Stimulated activated CD4-positive, alpha-beta T cell treated with anti-CD3 and anti-CD28 coated beads, Interleukin-1b, Interleukin-23, amount 100 ng/mL, for 24 hours (primary cell): ENCODE data around the gene EPS8L3.
A peak's percentile ranks its signal among the peaks of the same experiment; 100 is the strongest.

Source experiments
- DNase-seq, 4 experiments: peaks; one replicate each; pipeline ENCODE4 v3.0.0-alpha.2; 2020; ENCODE audit warnings: low read depth in 4 of 4, low spot score in 1 of 4

EPS8L3 gene

DNA sequence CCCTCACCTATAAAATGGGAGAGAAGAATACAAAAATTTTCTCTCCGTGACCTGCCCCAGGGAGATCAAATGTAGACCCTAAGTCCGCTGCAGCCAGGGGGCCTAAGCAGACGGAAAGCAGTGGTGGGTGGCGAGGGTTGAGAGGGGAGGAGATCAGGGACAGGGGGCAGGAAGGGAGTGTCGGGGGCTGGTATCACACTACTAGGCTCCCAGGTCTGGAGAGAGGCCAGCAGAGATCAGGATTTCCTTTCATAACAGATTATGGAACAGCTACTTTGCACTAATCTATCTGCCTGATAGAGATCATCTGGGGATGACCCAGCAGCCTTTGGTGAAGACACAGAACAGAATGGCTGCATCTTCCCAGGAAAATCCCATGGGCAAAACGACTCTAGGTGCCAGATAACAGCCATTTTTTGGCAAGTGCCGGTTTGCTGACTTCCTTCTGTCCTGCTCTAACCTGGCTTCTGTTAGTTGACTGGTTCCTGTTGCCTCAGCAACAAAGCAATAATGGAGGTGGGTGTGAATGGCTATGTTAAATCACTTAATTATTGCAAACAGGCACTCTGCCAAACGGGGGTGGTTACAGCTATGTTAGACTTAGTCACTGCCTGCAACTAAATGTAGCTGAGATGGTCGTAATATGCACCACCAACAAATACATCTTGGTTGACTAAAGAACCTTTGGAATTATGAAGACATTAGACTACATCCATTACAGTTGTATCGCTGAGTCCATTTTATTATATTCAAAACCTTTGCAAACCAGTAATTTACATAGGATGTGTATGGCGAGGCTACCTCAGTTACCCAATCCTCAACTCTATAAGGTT, 30.0 kb upstream of the EPS8L3 start:
- DNase-seq: no peak

DNA sequence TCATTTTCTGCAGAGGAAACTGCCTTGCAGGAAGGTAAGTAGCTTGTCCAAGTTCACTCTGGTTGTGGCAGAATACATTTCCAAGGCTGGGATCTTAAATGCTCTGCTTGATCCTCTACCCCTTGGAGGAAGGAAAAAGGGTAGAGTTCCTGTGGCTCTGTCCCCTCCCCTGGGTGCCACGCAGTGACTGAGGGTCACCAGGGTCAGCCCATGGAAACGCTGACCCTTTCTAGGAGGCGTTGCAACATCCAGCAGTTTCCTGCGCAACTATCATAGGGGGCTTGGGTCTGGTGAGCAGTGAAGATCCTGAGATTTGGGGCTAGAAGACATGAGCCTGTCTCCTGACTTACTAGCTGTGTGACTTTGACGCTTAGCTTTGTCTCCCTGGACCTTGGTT, 29.4 kb upstream of the EPS8L3 start:
- DNase-seq: no peak

DNA sequence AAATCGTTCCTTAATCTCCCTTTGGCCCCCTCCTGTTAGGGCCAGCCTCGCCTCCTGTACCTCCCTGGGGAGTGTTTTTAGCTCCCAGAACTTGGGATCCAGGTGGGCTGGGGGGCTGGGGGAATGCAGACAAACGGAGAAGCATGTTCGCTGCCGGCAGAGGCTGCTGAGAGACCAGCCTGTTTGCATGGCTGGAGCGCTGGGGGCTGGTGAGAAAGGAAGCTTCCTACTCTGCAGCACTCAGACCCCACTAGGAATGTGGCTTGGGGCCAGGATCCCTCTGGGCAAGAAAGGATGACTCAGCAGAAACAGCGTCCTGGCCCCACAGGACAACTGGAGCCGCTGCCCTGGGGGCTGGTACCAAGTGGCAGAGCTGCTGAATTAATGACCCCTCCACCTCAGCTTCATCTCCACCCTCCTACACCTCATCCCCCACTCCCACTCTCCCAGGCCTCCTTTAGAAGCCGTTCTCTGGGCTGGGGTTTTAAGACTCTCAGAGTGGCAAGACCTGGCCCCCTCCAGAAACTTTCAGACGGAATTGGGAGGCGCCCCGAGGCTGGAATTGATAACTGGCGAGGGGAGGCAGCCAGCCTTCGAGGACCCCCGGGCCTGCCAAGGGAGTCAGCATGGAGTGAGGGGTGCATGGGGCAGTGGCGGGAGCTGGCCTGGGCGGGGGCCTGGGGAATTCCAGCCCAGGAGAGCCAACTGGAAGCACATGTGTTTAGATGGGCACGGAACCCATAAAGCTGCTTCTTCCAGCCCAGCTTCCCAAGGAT, 28.5 kb upstream of the EPS8L3 start:
- no peak for DNase-seq

GRCh38 chr1:109791495-109792043, 27.8 kb upstream of the EPS8L3 start:
- DNase-seq: no peak

DNA sequence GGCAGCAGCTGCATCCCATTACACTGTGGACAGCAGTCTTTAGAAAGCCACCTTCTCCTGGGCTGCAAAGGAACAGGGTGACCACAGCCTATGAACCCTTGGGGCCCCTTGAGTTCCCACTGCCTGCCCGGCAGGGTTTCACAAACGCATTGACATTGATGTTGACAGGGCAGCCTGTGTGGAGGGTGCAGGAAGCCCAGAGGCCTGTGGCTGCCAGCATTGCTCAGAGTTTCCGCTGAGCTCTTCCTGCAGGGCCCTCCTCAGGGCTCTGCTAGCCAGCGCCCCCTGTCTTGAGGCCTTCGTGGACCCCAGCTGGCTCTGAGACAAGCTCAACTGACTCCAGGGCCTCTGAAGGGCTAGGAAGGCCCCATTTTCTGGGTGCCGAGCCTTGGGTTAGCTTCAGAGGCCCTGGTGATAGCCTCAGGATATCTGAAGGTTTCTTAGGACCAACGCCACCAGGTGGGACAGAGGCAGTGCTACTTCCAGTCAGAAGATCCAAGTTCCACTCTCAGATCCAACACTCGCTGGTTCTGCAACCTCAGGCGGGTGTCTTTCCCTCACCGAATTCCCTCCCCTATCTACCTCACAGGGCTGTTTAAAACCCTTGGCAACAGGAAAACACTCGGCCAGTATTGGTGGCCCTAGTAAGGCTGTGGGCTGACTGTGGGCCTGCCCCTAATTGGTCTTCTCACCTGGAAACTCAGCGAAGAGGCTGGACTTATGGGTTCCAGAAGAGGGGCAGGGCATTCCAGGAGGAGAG, 27.2 kb upstream of the EPS8L3 start:
- DNase-seq: peak; percentile 33 to 77 (median 53)

DNA sequence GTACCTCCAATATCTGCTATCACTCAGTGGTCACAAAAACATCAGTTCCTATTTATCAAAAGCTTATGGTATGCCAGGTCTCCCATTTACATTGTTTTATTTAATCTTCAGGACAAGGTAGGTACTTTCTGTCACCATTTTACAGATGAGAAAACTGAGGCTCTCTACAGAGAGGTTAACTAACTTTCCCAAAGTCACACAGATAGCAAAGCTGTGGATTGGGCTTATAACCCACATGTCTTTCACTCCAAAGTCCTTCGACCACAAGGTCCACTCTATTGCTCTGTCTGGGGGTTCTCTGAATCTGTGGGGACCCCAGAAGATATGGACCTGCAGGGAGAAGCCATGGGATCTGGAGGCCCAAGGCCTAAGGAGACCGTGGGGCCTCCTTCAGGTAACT, 26.6 kb upstream of the EPS8L3 start:
- DNase-seq: no peak

DNA sequence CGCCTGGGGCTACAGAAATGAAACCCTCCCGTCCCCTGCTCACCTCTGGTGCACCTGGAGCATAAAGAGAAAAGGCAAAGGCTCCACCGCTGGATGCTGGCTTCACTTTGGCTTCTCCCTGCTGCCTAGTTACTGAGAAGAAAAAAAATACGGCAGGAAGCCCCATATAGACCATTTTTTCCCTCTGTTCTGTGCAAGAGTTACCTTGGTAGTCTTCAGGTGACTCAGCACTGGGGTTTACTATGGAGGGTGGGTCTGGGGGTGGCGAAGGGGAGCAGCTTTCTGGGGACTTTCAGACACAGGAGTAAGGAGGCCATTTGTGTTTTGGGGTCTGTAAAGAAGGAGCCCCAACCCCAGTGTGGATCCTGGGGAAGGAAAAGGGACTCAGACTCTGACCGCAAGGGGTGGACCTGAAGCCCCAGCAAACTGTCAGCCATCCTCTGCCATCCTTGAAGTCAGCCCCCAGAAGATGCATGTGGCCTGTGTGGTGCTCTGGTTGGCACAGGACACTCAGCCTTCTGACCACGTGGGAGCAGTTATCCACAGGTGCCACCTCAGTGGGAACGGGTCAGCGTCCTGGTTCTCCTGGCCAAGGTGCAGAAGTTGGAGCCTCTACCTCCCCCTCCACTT, 25.9 kb upstream of the EPS8L3 start:
- DNase-seq: no peak

GRCh38 chr1:109788695-109789521, 25.2 kb upstream of the EPS8L3 start:
- DNase-seq: no peak

- DNase-seq: no peak
Observed at GRCh38 chr1:109787845-109788601, 24.3 kb upstream of the EPS8L3 start.

- DNase-seq: no peak
Observed at GRCh38 chr1:109787211-109787844, 23.6 kb upstream of the EPS8L3 start.

- no peak for DNase-seq
Observed at GRCh38 chr1:109786531-109787021, 22.9 kb upstream of the EPS8L3 start.

DNA sequence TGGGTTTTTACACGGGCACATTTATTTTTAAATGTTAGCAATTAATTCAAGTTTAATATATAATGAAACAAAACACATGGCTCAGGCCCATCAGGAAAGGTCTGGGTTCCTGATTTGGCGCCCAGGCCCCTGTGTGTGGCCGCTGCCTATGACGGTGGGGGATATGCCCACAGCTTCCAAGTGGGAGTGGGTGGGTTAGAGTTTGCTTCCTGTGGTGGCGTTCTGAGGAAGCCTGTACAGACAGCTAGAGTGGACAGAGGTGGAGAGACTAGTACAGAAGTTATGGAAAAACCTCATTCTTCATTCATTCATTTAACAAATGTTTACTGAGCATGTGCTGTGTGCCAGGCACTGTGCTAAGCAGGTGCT, 22.4 kb upstream of the EPS8L3 start:
- DNase-seq: no peak

GRCh38 chr1:109785446-109786111, 21.9 kb upstream of the EPS8L3 start:
- DNase-seq: no peak

GRCh38 chr1:109784551-109785252, 21.0 kb upstream of the EPS8L3 start:
- no peak for DNase-seq

- no peak for DNase-seq
Observed at GRCh38 chr1:109783436-109783835, 19.7 kb upstream of the EPS8L3 start.

GRCh38 chr1:109782927-109783326, 19.2 kb upstream of the EPS8L3 start:
- no peak for DNase-seq

GRCh38 chr1:109782514-109782913, 18.8 kb upstream of the EPS8L3 start:
- DNase-seq: no peak

DNA sequence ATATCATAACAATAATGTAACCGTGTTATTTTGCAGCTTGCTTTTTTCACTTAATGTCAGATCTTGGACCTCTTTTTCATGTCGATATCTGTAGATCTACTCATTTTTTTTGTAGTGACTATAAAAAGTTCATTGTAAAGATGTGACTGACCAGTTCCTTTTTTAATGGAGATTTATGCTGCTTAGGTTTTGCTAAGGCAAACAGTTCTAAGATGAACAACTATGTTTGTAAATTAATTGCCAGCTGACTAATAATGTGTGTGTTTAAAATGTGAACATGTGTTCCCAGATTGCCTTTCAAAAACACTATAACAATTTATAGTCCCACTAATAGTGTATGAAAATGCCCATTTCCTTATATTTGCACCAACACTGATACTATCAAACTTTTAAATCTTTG, 18.1 kb upstream of the EPS8L3 start:
- no peak for DNase-seq
